HG03135 (cell line): ENCODE measurements around the gene GRM8.

Experiments used
- ATAC-seq: cut with Tn5 transposase; IDR thresholded peaks from one replicate; pipeline ENCODE4 v1.9.1; 2021; ENCODE audit warnings: mild to moderate bottlenecking, moderate library complexity; ENCODE audit not compliant: unreplicated experiment

The GRM8 gene

DNA sequence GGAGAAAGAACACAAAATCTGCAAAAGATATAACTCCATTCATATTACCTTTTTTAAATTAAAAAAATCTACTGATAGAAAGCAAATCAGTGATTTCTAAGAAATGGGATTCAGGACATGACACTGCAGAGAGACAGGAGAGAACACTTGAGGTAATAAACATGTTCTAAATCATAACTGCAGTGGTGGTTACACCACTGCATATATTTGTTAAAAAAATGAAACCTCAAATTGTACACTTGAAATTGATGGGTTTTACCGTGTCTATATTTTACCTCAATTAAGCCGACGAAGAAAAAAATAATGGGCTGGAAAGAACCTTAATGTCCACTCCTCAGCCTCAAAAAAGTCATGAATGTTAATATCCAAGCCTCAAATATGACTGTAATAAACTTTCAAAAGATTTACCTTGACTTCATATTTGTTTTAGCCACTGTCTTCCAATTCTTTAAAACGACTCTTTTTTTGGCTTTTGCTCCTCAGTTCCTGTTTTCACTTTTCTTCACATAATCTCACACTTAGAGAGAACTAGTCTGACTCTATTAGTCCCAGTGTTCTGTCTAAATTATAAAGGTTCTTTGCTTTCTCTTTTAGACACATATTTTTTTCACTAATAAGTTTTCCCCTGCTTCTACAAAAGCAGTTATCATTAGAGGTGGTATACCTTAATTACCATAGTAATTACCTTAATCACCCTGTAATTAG lies 502.4 kb downstream of the GRM8 start:
- ATAC-seq = no peak

DNA sequence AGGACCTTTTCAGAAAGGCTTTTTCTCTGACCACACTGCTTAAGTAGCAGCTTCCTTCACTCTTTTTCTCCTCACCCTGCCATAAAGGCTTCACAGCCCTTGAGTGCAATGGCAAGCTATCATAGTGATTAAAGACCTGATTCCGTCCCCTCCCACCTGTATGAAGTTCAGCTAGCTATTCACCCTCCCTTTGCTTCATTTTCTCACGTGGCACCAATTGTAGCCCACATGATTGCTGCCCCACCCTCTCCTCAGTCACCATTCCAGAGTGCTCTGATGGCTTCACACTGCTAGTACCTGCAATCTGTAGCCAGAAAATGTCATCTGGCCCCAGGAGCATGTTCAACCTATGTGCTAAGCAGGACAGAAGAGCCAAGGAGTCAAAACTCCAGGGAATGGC lies 523.8 kb downstream of the GRM8 start:
- no peak for ATAC-seq

DNA sequence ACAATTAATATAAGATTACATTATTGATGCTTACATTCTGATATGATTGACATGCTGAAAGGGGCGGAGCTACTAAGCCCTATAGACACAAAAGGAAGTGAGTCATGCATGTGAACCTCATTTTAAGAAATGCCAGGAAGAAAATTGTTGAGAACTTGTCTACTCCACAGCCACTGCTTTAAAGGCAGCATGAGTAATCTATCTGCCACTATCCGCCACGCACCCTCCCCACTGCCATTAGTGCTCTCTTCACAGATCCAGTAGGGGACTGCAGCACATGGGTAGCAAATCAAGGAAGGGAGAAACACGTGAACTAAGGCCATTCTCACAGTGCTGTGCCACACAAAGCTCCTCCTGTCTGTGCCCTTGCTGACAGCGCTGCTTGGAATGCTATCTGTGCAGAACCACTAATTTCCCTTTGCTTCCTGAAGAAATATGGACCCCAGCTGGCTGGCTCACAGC lies 524.8 kb downstream of the GRM8 start:
- no peak for ATAC-seq

DNA sequence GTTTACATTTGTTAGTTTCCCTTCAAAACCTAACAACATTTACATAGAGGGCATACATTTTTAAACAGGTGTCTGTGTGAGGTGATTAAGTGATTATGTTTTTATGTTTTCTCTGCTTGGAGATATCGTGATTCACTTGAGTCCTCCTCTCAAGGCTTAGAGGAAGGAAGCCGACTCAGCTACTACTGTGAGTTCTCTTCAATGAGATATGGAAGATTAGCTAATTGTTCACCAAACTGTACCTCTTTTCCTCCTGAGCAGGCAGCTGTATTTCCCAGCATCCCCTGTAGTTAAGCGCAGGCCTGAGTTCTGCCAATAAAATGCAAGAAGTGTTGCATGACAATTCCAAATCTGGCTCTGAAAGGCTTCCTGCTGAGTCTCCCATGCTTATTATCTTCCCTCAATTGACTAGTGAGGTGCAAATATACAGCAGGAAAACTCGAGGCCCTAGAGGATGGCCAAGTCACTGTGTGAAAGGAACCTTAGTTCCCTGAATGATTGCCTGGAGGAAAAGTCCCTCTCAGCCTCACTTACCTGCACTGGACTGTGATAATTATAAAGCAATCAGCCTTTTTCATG lies 528.7 kb downstream of the GRM8 start:
- ATAC-seq = no peak

DNA sequence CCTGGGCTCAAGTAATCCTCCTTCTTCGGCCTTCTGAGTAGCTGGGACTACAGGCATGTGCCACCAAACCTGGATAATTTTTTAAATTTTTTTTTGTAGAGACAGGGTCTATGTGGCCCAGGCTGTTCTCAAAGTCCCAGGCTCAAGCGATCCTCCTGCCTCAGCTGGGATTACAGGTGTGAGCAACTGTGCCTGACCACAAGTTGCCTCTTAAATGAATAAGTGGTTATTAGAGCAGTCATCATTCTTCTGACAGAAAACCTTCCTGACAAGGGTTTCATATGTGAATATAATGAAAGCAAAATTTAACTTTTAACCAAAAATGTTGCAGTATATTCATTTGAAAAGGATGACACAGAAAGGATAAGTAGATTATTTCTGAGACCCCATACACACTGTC lies 532.5 kb downstream of the GRM8 start:
- peak; percentile 89 for ATAC-seq

DNA sequence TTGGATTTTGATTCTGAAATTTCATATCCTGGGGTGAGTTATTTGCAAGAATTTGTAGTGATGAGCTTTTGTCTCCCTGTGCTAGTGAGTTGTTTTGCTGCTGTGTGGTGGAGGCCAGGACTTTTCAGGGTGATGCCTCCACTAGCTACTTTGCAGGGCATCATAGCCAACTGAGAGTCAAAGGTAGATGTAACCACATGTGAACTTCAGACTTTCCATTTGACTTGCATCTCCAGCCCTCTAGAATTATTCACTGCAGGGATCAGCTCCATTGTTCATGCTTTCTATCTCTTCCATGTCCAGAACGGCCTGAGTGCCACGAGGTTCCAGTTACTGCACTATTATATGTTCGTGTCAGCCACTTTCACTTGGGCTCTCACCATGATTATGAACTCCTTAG lies 534.3 kb downstream of the GRM8 start:
- ATAC-seq = no peak

DNA sequence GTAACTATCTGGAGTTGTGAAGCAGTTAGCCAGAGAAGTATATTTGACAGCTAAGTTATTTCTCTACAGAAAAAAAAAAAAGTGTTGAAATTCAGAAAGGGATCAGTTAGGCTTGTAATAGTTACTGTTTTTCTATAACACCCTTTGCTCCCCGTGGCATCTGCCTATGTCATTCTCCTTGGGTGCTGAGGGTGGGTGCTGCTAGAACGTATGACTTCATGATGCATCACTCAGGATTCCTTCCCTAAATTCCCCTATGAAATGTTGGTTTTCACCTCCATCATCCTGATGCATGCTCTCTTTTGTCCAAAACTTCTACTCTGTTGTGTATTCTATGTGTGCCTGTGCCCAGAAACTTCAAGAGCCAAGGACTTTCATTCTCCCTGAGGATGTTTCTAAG lies 536.4 kb downstream of the GRM8 start:
- no peak for ATAC-seq

DNA sequence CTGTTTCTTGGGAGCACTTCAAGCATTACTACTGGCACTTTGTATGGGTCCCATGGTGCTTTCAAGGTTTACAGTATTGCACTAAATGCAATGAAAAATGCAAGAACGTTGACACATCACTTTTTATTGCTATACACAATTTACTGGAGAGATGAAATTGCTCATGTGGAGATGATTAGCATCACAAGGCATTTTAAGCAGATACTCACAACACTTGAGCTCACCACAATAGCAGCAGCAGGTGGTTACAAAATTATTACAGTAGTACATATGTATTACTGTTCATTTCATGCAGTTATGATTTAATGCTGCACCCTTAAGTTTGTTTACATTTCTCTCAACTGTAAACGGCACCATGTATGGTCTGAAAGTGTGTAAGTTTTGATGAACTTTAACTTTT lies 537.7 kb downstream of the GRM8 start:
- ATAC-seq = no peak

DNA sequence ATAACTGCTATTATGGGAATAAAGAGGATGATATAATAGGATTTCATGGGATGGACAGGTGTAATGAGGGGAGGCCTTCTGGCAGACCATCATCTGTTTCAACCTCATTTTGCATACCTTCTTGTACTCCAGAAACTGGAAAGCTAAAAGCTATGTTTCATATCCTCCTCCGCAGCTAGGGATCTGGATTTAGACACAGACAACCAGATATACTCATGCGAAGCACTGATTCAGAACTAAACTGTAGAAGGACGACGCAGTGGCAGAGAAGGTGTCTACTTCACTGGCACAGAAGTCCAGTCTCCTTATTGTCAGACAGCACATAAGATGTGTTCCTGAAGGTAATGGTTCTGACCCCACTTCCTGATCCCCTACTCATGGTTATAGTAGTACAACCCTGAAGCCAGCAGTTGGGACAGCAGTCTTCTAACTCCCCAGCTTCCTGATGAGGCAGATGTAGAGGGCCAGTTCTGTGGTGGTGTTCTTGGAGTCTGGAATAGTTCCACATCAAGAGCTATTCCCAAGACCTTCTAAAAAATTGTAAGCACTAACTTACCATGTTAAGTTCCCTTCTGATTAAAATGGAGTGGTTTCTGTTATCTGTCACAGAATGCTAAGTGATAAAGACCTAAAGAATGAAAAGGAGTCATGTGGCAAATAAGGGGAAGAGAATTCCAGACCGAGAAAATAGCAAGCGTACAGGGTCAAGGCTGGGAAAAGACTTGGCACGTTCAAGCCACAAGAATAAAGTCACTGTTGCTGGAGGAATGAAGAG lies 550.3 kb downstream of the GRM8 start:
- ATAC-seq = peak; percentile 28

DNA sequence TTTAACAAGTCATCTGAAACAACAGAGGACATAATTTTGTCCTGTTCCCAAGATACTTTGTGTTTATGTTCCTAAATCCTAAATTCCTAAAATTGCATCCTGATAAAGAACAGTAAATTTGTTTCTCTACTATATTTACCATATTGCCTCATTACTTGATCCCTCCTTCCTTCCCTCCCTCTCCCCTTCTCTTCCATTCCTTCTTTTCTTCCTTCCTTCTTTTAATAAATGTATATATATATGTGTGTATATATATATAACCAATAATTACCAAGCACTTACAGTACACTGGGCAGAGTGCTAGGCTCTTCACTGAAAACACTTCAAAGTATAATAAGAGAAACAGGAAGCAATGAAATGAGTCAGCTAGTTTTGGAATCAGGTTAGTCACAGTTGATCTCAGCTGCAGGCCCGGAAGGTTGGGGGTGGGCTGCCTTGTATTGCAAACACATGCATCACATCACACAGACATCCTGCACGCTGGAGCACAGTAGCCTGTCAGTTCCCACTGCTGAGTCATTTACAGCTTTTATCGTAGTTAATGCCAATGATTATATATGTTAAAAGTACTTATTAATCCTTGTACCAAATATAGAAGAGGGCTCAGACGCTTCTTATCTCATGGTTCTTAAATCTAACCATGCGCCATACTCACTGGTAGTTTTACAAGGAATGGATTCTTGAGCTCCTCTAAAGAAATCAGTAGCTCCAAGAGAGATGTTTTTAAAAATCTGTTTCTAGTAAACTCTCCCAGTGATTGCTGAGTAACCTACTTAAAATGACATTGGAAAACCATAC lies 551.7 kb downstream of the GRM8 start:
- ATAC-seq = peak; percentile 95

DNA sequence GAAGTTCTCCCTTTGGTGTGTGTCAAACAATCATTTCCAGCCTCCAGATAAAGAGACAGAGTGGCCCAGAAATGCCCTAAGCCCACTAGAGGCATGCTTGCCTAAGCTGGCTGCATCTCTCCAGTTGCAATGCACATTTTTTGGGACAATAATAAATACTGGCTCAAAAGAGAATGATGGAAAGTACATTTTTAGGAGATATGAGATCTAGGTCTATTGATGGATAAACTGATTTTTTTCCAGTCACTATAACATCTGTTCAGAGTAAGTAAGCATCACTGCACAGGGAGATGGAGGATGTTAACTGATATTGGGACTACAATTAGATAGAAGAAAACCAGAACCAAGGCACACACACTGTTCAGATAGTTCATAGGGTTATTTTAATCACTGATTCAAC lies 553.0 kb downstream of the GRM8 start:
- ATAC-seq = no peak

DNA sequence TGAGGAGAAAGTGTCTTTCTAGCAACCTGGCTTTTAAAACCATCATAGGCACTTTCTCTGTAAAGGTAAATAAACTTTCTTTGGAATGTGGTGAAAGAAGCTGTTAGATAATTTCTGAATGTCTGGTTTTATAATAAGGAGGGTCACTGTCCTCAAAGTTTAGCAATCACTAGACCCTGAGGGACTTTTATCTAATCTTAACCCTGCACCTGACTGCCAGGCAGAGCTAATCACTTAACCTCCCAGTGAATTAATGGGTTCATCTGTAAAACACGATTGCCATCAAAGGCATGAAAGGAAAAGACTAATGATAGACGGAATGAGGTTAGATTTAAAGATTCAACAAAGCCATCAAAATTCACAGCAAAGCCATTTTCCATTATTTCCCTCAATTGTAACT lies 553.8 kb downstream of the GRM8 start:
- ATAC-seq = no peak

DNA sequence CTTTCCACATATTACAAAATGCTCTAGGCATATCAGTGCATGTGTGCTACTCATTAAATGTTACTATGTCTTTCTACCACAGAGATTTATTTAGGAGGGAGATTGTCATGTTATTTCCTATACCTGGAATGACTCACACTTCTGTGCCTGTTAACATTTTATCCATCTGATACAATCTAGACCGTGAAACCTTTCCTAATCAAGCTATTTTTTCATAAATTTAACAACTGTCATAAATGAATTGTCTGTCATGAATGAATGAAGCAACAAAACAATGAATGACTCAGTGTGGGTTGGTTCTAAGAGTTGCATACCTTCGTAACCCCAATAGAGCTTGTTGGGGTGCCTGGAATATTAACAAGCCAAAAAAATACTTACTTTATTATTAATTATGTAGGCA lies 554.3 kb downstream of the GRM8 start:
- no peak for ATAC-seq

DNA sequence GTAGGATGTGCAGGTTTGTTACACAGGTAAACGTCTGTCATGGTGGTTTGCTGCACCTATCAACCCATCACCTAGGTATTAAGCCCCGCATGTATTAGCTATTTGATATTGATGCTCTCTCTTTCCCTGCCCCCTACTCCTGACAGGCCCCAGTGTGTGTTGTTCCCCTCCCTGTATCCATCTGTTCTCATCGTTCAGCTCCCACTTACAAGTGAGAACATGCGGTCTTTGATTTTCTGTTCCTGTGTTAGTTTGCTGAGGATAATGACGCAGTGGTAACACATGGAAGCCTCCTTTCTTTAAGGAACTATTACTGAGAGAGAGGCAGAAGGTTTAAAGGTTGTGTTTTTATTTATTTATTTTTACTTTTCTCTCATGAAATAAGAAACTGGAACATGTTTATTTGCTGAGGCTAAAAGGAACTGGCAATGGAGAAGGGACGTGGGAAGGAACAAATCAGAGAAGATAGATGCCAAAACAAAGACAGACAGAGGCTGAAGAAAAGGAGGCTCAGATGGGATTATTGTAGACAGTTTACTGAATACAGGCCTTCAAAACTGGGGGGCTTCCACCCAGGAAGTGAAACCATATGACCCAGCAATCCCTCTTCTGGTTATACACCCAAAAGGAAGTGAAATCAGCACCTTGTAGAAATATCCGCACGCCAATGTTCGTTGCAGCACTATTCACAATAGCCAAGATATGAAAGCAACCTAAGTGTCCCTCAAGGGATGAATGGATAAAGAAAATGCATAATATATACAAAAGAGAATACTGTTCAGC lies 556.3 kb downstream of the GRM8 start:
- ATAC-seq = no peak

DNA sequence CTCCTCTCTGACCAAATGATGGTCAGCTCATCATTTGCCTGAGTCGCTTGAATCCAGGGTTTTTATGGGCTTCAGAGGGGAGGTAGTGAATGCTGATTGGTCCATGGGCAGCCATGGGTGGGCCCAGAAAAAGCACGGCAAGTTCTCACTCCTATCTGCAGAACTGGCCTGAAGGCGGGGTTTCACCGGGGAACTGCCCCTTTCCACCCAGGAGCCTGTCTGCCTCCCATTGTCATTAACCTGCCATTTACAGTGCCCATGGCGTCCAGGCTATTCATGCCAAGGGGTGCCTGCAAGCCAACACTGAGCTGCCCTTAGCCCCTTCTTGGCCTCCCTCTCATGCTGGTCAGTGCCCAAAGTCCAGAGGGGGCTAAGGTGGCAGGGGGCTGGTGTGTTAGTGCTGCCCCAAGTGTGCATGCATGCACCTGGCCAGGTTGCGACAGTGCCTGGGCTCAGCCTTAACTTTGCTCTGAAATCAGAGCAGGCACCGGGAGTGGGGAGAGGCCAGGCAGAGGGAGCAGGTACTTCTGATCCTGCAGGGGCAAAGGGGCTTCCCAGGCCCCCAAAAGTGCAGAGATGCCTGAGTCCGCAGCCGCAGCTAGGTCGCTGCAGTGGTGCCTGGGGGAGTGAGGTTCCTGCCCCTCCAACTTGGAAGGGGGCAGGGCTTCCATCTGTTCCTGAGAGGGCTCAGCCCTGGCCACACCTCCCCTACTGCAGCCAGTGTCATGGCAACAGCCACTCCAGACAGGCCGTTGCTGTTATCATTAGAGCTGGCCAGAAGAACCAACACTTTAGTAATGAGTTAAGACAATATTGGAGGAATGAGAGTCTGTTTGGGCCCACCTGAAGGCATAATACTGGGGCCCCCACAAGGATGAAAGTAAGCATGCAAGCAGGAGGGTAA lies 561.6 kb downstream of the GRM8 start:
- ATAC-seq = no peak

DNA sequence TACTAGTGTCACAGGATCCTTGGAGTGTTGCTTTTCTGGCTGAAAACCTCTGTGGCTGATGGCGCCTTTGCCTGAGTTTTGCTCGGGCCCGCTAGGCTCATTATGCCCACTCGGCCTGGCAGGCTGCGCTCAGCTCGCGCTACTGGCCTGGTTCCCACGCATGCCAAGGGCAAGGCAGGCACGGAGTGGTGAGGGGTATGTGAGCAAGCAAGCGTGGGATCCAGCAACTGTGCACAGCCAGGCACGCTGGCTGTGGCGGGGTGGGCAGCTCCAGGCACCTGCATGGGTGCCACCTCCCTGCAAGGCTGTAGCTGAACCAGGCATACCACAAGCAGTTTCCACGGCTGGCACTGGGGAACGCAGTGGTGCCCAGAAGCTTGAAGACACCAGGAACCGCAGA lies 562.6 kb downstream of the GRM8 start:
- ATAC-seq = no peak

DNA sequence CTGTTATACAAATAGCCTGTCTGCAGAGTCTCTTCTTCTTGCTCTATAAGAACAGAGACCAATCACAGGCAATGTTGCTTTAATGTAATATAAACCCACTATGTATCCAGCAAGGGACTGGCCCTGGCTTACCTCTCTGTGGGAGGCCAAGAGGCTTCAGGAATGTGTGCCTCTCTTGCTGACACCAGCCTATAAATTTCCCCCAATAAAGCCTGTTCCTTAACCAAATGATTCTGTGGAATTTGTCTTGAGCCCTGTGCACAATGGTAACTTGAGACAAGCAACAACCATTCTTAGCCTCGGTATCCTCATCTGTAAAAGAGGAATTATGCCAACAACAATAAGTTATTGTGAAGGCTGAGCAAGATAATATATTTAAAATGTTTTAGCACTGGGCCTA lies 563.7 kb downstream of the GRM8 start:
- ATAC-seq = no peak

DNA sequence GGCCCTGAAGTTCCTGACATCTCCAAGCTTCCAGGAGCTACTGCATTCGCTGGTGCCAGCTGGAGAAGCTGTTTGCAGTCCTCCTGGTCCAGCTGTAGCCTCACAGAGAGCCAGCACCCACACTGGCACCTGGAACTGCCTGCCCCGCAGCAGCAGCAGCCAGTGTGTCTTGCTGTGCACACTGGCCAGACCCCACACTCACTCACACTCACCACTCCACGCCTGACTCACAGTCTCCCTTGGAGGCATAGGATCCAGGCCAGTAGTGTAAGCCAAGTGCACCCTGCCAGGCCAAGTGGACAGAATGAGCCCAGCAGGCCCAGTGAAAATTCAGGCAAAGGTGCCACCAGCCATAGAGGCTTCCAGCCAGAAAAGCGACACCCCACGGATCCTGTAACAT lies 566.3 kb downstream of the GRM8 start:
- ATAC-seq = no peak

DNA sequence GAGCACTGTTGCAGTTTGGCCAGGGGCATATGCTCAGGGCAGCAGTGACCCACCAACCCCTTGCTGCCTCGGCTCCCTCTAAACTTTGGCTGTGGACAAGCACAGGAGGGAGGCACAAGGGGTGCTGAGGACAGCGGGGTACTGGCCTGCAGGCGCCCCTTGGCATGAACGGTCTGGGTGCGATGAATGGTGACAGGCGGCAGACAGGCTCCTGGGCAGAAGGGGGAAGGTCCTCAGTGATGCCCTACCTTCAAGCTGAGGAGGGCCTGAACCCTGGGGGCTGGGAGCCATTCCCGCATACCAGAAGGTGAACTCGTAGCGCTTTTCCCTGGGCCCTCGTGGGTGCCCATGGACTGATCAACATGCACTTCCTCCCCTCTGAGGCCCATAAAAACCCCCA lies 567.1 kb downstream of the GRM8 start:
- no peak for ATAC-seq
